Activated CD8-positive, alpha-beta memory T cell treated with anti-CD3 and anti-CD28 coated beads, Interleukin-2, amount 50 U/mL, for 4 hours (primary cell): ENCODE data around the gene NAA35.
"Not testable (repeated sequence)": the region's sequence is repeated elsewhere in the genome, so short reads cannot be mapped to it uniquely, and the experiment has no call there.

ENCODE experiments used
- DNase-seq: peaks from one replicate; pipeline ENCODE4 v3.0.0-alpha.2; 2020

NAA35 gene

GRCh38 chr9:85949586-85950335, 8.8 kb downstream of the NAA35 start:
- no peak for DNase-seq

GRCh38 chr9:85959955-85960354, 19.0 kb downstream of the NAA35 start:
- DNase-seq: no peak

GRCh38 chr9:85960688-85961093, 19.7 kb downstream of the NAA35 start:
- no peak for DNase-seq

- DNase-seq: no peak
Measured at GRCh38 chr9:85964526-85964925, 23.6 kb downstream of the NAA35 start.

- no peak for DNase-seq
Measured at GRCh38 chr9:85964949-85965348, 24.0 kb downstream of the NAA35 start.

- no peak for DNase-seq
Measured at GRCh38 chr9:85969727-85970126, 28.8 kb downstream of the NAA35 start.

- DNase-seq: no peak
Measured at GRCh38 chr9:85971731-85972130, 30.8 kb downstream of the NAA35 start.

- no peak for DNase-seq
Measured at GRCh38 chr9:85973238-85973637, 32.3 kb downstream of the NAA35 start.

- not testable (repeated sequence) for DNase-seq
Measured at GRCh38 chr9:85974055-85974547, 33.2 kb downstream of the NAA35 start.

- DNase-seq: no peak
Measured at GRCh38 chr9:85978496-85978895, 37.5 kb downstream of the NAA35 start.

GRCh38 chr9:85981369-85981768, 40.4 kb downstream of the NAA35 start:
- DNase-seq: no peak

- no peak for DNase-seq
Measured at GRCh38 chr9:85984457-85984856, 43.5 kb downstream of the NAA35 start.

- DNase-seq: no peak
Measured at GRCh38 chr9:85987236-85987635, 46.3 kb downstream of the NAA35 start.

GRCh38 chr9:85994191-85994590, 53.2 kb downstream of the NAA35 start:
- DNase-seq: no peak

GRCh38 chr9:85995097-85995496, 54.2 kb downstream of the NAA35 start:
- DNase-seq: no peak

- no peak for DNase-seq
Measured at GRCh38 chr9:85995599-85995998, 54.7 kb downstream of the NAA35 start.

- no peak for DNase-seq
Measured at GRCh38 chr9:86005253-86005775, 64.4 kb downstream of the NAA35 start.

GRCh38 chr9:86009133-86009532, 68.2 kb downstream of the NAA35 start:
- no peak for DNase-seq

- no peak for DNase-seq
Measured at GRCh38 chr9:86020731-86021130, 79.8 kb downstream of the NAA35 start.

- DNase-seq: no peak
Measured at GRCh38 chr9:86021166-86021565, 80.2 kb downstream of the NAA35 start.

- no peak for DNase-seq
Measured at GRCh38 chr9:86022687-86023266, 81.8 kb downstream of the NAA35 start.

GRCh38 chr9:86027767-86028166, 86.8 kb downstream of the NAA35 start:
- DNase-seq: no peak

GRCh38 chr9:86034863-86035734, 94.2 kb downstream of the NAA35 start:
- DNase-seq: no peak
